Vagina (tissue), 2 donors: ENCODE results near the gene OR10C1.

Experiments used
- CTCF ChIP-seq, 3 experiments: fragments of 450-650 bp in 2 of 3; fragments of 200-600 bp in 1 of 3; sonication (generic) in 1 of 3; IDR thresholded peaks; one replicate each; pipeline ENCODE4 v1.5.1; 2017 to 2019; ENCODE audit warnings: antibody characterized with exemption in 3 of 3, mild to moderate bottlenecking in 2 of 3, moderate library complexity in 2 of 3
- POLR2A ChIP-seq, 2 donors: fragments of 450-650 bp; IDR thresholded peaks; one replicate each; pipeline ENCODE4 v1.6.1; 2017; ENCODE audit warnings: antibody characterized with exemption in 2 of 2, mild to moderate bottlenecking in 2 of 2, moderate library complexity in 2 of 2

- TF ChIP-seq POLR2A (IDR thresholded peaks at IDR 0.05): no peak
- no peak for TF ChIP-seq CTCF (IDR thresholded peaks at IDR 0.05)
Observed at GRCh38 chr6:29479560-29479959, 40.5 kb downstream of the OR10C1 start.
